GM21786 (cell line): ENCODE measurements around the gene PIGP.
"Not testable (repeated sequence)": the region's sequence is repeated elsewhere in the genome, so short reads cannot be mapped to it uniquely, and the experiment has no call there.

Experiments used
- ATAC-seq: cut with Tn5 transposase; IDR thresholded peaks from one replicate; pipeline ENCODE4 v1.9.1; 2021; ENCODE audit not compliant: unreplicated experiment

Gene PIGP

DNA sequence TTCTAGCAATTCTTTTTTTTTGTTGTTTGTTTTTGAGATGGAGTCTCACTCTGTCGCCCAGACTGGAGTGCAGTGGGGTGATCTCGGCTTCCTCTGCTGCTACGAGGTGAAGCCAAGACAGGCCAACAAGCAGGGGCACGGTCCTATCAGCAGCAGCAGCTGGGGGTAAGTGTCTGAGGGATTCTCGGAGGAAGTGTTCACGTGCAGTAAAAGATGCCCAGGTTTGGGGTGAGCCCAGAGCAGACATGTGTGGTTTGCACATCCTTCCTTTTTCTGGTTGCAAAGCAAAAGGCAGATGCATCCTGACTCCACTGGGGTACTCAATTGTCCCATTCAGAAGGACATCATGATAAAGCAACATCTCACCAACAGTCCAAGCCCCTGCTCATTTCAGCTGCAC is 27.7 kb downstream of the PIGP start:
- no peak for ATAC-seq

DNA sequence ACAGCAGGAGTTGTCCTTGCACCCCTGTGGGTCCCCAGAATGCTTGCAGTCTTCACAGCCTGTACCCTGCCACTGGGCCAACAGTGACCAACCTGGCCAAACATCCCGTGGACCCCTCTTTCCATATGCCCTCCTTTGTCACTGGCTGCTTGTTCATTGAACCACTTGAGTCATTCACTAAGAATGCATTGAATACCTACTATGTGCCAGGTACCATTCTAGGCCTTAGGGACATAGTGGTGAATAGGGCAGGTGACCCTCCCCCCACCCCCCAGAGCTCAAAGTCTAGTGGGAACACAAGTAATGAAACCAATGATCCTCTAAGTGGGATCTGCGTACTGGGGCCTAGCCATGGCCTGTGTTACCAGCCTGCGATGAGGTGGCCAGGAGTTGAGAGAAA is 28.2 kb downstream of the PIGP start:
- ATAC-seq = no peak

DNA sequence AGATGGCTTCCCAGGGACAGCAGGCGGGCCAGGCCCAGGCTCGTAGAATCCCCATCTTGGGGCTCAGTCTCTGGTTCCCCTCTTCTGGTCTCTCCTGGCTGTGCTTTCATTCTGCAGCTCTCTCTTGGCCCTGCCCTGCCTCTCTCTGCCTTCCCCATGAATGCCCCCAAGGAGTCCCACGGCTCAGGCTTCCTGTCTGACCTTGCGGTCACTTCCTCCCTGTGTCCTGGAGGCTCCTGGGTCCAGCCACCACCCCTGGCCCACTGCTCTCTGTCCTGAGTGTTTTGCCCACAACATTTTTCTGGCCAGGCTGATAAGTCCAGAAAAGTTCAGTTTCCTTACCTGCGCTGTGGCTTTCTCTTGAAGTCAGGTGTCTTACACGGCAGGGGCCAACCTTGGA is 29.1 kb downstream of the PIGP start:
- no peak for ATAC-seq

DNA sequence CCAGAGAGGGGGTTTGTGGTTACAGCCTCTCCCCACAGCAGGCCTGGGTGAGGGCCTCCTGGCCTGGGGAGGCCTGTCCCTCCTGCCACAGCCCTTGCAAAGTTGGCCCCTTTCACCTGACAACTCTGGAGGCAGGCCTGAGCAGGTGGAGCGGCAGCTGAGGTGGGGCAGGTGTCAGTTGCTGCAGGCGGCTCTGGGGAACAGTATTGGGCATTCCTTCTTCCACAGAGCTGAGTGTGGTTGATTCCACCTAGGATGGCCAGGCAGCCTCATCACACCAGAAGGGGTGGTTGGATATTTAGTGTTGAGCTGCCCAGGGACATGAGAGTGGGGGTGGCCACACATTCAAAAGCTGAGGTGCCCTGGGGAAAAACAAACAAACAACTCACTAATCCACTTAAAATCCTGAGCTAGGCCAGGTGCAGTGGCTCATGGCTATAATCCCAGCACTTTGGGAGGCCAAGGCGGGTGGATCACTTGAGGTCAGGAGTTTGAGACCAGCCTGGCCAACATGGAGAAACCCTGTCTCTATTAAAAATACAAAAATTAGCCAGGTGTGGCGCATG is 31.1 kb downstream of the PIGP start:
- no peak for ATAC-seq

DNA sequence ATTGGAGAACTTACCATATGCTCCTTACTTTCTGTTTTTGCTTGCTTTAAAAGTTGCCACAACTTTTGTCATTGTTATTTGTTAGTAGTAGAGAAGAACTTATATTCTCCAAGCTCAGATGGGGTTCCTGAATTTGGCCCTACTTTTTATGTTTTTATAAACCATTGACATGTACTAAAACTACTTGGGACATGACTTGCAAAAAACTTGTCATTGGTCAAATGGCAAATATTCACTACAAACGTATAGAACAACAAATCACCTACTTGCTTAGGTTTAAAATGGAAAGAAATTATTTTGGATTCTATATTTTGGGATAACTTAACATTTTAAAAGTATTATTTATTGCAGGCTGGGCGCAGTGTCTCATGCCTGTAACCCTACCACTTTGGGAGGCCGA is 32.7 kb downstream of the PIGP start:
- no peak for ATAC-seq

DNA sequence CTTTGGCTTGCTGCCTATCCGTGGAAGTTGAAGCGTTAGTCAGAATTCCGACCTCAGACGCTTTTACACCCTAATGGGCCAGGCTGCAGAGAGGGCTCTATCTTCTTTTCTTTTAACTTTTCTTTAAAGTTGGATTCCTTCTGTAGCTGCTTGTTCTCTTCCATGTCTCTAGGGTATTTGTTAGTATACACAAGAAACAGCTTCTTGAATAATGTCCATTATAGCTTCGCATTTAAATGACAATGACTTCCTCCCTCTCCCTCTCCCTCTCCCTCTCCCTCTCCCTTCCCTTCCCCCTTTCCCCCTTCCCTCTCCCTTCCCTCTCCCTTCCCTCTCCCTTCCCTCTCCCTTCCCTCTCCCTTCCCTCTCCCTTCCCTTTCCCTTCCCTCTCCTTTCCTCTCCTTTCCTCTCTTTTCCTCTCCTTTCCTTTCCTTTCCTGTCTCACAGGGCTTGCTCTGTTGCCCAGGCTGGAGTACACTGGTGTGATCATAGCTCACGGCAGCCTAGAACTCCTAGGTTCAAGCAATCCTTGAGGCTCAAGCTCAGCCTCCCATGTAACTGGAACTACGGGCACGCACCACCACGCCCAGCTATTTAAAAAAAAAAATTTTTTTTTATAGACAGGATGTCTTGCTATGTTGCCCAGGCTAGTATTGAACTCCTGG is 33.3 kb downstream of the PIGP start:
- ATAC-seq = no peak

DNA sequence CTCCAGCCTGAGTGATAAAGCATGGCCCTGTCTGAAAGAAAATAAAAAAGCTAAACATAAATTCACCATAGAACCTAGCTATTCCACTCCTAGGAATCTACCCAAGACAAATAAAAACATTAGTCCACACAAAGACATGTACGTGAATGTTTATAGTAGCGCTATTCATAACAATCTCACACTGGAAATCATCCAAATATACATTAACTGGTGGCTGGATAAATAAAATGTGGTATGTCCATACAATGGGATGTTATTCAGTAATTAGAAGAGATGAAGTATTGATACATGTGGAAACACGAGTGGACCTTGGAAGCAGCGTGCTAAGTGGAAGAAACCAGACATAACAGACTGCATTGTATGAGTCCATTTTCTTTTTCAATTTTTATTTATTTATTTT is 36.7 kb downstream of the PIGP start:
- no peak for ATAC-seq

DNA sequence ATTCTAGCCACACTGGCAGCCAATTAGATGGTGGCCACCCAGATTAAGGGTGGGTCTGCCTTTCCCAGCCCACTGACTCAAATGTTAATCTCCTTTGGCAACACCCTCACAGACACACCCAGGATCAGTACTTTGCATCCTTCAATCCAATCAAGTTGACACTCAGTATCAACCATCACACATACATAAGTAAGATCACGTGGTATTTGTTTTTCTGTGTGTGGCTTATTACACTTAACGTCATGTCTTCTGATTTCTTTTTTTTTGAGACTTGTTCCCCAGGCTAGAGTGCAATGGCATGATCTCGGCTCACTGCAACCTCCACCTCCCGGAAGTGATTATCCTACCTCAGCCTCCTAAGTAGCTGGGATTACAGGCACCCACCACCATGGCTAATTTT is 38.5 kb downstream of the PIGP start:
- not testable (repeated sequence) for ATAC-seq

DNA sequence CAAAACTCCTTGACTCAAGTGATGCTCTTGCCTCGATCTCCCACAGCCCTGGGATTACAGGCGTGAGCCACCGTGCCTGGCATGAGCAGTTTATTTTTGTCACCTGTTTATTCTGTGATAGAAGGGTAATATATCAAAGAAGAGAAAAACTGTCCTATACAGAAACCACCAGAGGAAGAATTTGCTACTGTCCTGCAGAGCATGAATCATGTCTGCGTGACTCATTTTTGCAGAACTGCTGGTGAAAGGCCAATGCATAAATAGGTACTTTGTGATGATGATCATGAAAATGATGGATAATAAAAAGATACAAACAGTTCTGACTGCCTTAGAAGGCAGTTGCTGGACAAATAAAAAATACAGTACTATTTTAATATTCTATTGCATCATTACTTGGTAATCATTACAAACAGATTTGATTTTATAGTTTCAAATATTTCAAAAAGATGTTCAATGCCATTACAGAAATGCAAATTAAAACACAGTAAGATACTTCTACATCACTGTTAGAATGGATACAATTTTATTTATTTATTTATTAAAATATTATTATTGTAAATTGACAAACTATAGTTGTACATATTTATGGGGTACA is 39.9 kb downstream of the PIGP start:
- ATAC-seq = no peak

DNA sequence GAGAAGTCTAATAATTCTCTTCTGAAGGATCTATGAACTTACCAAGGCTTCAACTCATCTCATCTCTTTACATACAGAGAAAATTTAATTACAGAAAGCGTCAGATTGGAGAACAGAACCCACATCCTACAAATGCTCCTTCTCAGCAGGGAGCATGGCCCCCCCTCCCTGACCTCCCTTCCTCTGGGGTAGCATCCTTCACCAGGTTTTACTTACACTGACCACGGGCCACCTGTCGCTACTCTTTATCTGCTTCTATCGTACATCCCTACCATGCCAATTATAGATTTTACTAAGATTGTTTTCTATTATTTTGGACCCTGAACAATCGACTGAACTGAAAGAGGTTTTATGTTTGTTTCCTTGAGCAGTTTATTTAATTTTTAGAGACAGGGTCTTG is 40.6 kb downstream of the PIGP start:
- no peak for ATAC-seq

DNA sequence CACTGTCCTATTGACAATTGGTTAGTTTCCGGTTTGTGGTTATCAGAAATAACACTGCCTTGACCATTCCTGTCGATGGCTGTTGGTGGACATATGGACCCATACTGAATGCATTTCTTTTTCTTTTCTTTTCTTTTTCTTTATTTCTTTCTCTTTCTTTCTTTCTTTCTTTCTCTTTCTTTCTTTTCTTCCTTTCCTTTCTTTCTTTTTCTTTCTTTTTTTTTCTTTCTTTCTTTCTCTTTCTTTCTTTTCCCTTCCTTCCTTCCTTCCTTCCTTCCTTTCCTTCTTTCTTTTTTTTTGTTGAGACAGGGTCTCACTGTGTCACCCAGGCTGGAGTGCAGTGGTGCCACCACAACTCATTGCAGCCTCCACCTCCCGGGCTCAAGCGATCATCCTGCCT is 42.0 kb downstream of the PIGP start:
- no peak for ATAC-seq

DNA sequence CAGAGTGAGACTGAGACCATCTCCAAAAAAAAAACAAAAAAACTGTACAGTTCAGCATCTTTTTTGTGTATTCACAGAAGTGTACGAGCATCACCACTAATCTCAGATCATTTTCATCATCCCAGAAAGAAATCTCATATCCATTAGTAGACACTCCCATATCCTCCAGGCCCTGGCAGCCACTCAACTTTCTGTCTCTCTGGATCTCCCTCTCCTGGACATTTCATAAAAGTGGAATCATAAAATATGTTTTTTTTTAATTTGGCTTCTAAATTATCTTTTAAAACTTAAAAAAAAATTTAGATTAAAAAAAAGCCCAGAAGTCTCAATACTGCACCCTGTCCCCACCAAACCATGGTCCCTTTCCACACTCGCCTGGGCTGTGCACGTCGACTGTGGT is 44.3 kb downstream of the PIGP start:
- ATAC-seq = no peak

DNA sequence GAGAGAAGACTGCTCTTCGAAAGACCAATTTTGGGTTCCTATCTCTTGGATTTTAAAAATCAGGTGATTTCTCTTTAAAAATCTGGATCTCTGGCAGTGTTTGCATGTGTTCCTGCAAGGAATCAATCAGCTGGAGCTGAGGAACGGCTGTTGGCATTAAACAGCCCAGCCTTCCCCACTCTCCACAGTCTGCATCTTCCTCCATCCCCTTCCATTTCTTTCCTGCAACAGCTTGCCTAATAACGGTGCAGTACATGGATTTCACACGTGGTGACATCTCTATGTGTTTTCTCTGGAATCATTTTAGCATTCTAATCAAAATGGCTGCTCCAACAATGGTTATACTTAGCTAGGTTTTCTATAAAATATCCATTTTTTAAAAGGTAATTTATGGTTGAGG is 46.4 kb downstream of the PIGP start:
- no peak for ATAC-seq

DNA sequence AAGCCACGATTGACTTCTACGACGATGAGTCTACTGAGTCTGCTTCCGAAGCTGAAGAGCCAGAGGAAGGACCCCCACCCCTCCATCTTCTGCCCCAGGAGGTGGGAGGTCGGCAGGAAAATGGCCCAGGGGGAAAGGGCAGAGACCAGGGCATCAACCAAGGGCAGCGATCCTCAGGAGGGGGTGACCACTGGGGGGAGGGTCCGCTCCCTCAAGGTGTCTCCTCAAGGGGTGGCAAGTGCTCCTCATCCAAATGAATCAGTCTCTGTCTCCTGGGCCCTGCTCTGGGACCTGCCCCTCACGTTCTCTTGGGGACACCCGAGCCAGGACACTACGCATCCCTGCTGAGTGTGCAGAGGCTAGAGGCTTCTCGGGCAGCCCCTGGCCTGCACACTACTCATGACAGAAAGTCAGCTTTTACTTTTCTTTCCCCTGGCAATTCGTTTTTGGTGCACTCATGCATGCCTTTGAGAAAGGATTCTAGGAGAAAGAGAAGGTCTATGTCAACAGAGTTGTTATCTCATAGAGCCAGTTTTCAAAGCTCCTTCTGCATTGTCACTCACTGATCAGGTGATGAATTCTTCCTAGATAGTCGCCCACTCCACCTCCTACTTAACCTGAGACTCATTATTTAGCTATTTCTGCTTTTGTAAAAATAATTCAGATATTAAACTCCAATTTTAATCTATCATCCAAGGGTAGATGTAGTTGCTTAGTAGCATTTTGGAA is 54.8 kb downstream of the PIGP start:
- ATAC-seq = no peak
